GM23248 (cell line): Measurements from ENCODE around the gene NBEA.

ENCODE experiments used
- EZH2 ChIP-seq: fragments of 200-600 bp; sonication (generic); IDR thresholded peaks from 2 replicates; pipeline ENCODE4 v1.6.1; 2018; ENCODE audit warnings: antibody characterized with exemption, mild to moderate bottlenecking; ENCODE audit not compliant: insufficient read depth, poor library complexity, severe bottlenecking
- EZH2phosphoT487 ChIP-seq: fragments of 200-600 bp; sonication (generic); IDR thresholded peaks from 2 replicates; pipeline ENCODE4 v1.6.1; 2018; ENCODE audit warnings: antibody characterized with exemption, moderate library complexity, mild to moderate bottlenecking, low read depth; ENCODE audit not compliant: insufficient read depth

GRCh38 chr13:35388441-35389355 lies 446.6 kb downstream of the NBEA start:
- no peak for TF ChIP-seq EZH2
- no peak for TF ChIP-seq EZH2phosphoT487
